ENCODE results near the gene KIF21B. TPM values are rescaled to one million over a fixed set of nuclear protein-coding genes. Genes with fewer than 3 reads are reported as not detected.

KIF21B gene
- polyA plus RNA-seq, 1 experiment: 0.24 TPM

DNA sequence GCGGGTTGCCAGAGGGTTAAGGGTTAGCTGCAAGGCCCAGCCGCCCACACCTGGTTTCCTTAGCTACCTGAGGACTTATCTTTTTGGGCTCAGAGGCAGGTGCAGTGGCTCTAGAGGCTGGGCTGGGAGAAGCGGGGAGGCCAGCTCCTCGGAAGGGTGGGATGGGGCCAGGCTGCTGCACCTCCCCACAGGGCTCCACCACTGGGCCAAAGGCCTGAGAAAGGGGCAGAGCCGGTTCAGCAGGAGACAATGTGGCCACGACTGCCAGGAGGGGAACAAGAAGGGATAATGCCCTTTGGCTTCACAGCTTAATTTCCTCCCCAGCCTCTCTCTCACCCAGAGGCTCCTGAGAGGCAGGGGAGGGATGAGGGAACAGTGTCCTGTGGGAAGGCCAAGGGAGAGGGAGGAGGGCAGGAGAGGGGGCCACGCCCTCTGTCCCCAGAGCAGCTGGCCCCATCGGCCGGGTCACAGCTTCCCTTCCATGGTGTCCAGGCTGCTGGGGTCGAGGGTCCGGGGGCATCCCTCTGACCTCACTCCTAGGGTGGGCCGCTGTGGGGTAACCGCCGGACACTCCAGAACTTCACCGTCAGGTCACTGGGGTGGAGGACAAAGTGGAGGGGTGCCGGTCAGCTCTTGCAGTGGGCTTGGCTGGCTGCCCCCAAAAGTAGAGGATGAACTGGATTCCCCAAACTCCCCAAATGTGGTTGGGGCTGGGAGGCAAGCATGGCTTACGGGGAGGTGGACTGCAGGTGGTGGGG, 50.4 kb downstream of the KIF21B start:
- no peaks in the 10 kb centered on the region for H3K27me3 ChIP-seq (ENCODE audit: control insufficient read depth, insufficient read depth, low read length)
- H3K27ac ChIP-seq (ENCODE audit: low read depth, low read length): no peak overlapping the region
- H3K9me3 ChIP-seq (ENCODE audit: control insufficient read depth, insufficient read depth, low read length): no peaks in the 10 kb centered on the region; the same call in 1 of the 2 replicates
- DNase-seq (ENCODE audit: low read depth, low spot score): no peak
- POLR2A ChIA-PET: no interaction called here
- CTCF ChIA-PET: interaction anchor here (0.7 to 4.1 kb wide), 36 partner anchors 10 to 418 kb away, joined by 3 to 67 read pairs (median 7); partner anchors contain the start of gene CACNA1S
- H3K4me3 ChIP-seq (ENCODE audit: low read depth, low read length): no peak overlapping the region
- TF ChIP-seq, protein P1, sequence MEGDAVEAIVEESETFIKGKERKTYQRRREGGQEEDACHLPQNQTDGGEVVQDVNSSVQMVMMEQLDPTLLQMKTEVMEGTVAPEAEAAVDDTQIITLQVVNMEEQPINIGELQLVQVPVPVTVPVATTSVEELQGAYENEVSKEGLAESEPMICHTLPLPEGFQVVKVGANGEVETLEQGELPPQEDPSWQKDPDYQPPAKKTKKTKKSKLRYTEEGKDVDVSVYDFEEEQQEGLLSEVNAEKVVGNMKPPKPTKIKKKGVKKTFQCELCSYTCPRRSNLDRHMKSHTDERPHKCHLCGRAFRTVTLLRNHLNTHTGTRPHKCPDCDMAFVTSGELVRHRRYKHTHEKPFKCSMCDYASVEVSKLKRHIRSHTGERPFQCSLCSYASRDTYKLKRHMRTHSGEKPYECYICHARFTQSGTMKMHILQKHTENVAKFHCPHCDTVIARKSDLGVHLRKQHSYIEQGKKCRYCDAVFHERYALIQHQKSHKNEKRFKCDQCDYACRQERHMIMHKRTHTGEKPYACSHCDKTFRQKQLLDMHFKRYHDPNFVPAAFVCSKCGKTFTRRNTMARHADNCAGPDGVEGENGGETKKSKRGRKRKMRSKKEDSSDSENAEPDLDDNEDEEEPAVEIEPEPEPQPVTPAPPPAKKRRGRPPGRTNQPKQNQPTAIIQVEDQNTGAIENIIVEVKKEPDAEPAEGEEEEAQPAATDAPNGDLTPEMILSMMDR (IDR thresholded peaks at IDR 0.05; ENCODE audit: low read depth, low read length): no peak

DNA sequence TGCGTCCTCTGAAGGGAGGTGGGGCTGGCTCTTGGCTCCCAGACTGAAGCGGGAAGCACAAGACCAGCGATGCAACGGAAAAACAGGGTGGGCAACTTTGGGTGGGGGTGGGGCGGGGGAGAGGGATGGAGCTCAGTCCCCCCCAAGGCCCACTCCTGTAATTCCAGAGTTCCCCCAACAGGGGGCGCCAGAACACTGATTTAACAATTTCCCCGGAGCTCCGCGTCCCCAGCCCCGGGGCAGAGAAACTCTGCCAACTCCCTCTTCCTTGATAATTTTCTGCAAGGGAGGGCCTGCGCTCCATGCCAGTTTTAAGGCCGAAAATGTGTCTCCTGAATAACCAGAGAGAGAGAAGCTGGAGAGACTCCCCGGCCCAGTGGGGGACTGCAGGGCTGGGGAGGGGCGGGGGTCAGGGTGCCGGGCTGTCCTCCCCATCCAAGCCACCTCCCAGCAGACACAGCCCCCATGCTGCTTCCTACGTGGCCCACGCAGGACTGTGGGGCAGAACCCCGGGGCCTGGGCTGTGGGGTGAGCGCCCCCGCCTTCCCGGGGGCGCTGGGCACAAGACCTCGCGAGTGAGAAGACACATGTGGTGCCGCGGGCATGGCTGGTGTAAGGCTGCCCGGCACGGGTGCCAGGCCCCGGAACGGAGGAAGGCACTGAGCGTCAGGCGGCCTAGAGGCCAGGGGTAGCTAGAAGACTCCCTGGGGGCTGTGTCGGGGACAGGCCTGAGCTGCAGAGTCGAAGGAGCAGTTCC, 51.4 kb downstream of the KIF21B start:
- Histone ChIP-seq H3K27ac (ENCODE audit: low read depth, low read length) (no peak overlapping the region), H3K9me3 (ENCODE audit: control insufficient read depth, insufficient read depth, low read length) (no peaks in the 10 kb centered on the region; the same call in 1 of the 2 replicates), H3K27me3 (ENCODE audit: control insufficient read depth, insufficient read depth, low read length) (peaks cover 3% of the 10 kb centered on the region), H3K4me3 (ENCODE audit: low read depth, low read length) (no peak overlapping the region)
- ChIA-PET POLR2A (interaction anchor here (1.0 kb wide), 1 partner anchor 71 kb away, joined by 3 read pairs; no protein-coding TSS in a partner anchor), CTCF (interaction anchor here (0.5 to 4.1 kb wide), 72 partner anchors 9 to 417 kb away, joined by 3 to 67 read pairs (median 5); partner anchors contain the start of gene CACNA1S)
- DNase-seq (ENCODE audit: low read depth, low spot score): peak; percentile 6
- TF ChIP-seq, protein P1 (IDR thresholded peaks at IDR 0.05; ENCODE audit: low read depth, low read length): peak; percentile 71

DNA sequence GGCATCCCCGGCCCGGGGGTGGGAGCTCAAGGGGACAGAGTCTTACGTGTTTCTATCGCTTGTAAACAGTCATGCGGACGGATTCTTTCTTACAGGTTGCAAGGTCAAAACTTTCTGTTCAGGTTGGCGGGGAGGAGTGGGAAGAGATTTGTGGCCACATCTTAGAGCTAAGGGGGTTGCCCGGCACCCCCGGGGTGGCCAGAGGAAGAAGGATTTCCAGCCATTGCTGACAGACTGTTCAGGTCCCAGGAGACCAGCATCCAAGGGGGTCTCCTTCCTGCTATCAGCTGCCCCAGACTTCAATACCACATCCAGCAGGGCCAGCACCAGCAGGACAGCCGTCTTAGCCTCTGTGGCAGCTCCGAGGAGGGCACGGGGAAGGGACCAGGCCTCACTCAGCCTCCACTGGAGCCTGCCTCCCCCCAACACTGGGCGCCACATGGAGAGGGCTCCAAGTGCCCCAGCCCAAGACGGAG, 52.0 kb downstream of the KIF21B start:
- no peak for DNase-seq (ENCODE audit: low read depth, low spot score)
- H3K4me3 ChIP-seq (ENCODE audit: low read depth, low read length): no peak overlapping the region
- TF ChIP-seq, protein P1 (IDR thresholded peaks at IDR 0.05; ENCODE audit: low read depth, low read length): no peak
- ChIA-PET POLR2A (interaction anchor here (1.0 kb wide), 1 partner anchor 71 kb away, joined by 3 read pairs; no protein-coding TSS in a partner anchor), CTCF (interaction anchor here (0.6 to 4.1 kb wide), 63 partner anchors 9 to 413 kb away, joined by 3 to 67 read pairs (median 5); partner anchors contain the start of gene CACNA1S)
- peaks cover 3% of the 10 kb centered on the region for H3K27me3 ChIP-seq (ENCODE audit: control insufficient read depth, insufficient read depth, low read length)
- no peaks in the 10 kb centered on the region; the same call in 1 of the 2 replicates for H3K9me3 ChIP-seq (ENCODE audit: control insufficient read depth, insufficient read depth, low read length)
- no peak overlapping the region for H3K27ac ChIP-seq (ENCODE audit: low read depth, low read length)

DNA sequence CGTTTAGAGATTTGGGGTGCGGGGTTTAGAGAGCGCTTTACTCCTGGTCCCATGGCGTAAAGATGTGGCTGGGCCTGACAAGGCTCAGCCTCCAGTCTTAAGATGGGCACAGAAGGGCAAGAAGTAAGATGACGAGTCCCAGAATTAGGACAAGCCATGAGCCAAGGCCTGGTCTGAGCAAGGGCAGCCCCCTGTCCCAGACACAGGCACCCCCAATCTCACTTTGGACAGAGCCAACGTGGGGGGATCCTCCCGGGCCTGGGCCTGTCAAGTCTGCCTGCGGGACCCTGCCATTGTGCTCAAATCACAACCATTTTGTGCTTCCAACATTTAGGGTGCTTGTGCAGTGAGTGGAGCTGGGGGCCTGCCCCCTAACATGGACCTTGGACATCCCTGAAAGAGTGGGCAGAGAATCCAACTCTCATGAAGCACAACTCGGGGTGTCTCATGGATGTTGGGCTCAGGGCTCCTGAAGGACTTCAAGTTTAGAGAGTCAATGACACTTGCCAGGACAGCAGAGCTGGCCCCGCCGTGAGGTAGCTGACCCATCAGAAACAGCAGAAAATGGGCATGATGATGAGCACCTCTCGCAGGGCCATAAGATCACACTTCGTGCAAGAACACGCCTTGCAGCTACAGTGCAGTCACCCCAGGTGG, 52.6 kb downstream of the KIF21B start:
- ChIA-PET POLR2A (interaction anchor here (0.6 to 1.0 kb wide), 2 partner anchors 57 to 72 kb away, joined by 3 to 7 read pairs; no protein-coding TSS in a partner anchor), CTCF (interaction anchor here (0.8 to 4.1 kb wide), 28 partner anchors 12 to 413 kb away, joined by 3 to 67 read pairs (median 7); partner anchors contain the start of gene CACNA1S)
- no peaks in the 10 kb centered on the region; the same call in 1 of the 2 replicates for H3K9me3 ChIP-seq (ENCODE audit: control insufficient read depth, insufficient read depth, low read length)
- H3K27ac ChIP-seq (ENCODE audit: low read depth, low read length): no peak overlapping the region
- no peak for DNase-seq (ENCODE audit: low read depth, low spot score)
- no peak overlapping the region for H3K4me3 ChIP-seq (ENCODE audit: low read depth, low read length)
- TF ChIP-seq, protein P1 (IDR thresholded peaks at IDR 0.05; ENCODE audit: low read depth, low read length): no peak
- peaks cover 3% of the 10 kb centered on the region for H3K27me3 ChIP-seq (ENCODE audit: control insufficient read depth, insufficient read depth, low read length)
